Hindlimb muscle (tissue), 1 donor: ENCODE data around the gene LASP1NB.
"Not testable (repeated sequence)": the region's sequence is repeated elsewhere in the genome, so short reads cannot be mapped to it uniquely, and the experiment has no call there.

Experiments used
- DNase-seq: peaks from one replicate; pipeline ENCODE4 v3.0.0-alpha.2; 2013

The LASP1NB gene

DNA sequence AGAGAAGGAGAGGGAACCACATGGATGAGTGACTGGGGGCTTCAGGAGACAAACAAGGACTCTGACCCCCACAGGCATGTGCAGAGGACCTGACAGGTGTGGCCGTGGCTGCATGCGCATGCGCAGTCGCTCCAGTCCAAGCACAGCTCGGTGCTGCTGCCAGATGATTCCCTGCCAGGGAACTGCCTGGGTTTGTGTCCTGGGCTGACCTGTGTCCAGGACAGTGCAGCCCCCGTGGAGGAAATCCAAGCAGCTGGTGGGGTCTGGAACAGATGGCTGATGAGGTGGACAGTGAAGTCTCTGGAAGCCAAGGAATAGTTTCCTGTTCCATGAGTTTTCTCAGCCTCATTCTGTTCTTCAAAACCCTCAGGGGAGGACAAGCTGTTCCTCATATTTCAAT lies 28.2 kb upstream of the LASP1NB start:
- DNase-seq: peak; percentile 74

GRCh38 chr17:38897671-38898290 lies 27.6 kb upstream of the LASP1NB start:
- DNase-seq: no peak

DNA sequence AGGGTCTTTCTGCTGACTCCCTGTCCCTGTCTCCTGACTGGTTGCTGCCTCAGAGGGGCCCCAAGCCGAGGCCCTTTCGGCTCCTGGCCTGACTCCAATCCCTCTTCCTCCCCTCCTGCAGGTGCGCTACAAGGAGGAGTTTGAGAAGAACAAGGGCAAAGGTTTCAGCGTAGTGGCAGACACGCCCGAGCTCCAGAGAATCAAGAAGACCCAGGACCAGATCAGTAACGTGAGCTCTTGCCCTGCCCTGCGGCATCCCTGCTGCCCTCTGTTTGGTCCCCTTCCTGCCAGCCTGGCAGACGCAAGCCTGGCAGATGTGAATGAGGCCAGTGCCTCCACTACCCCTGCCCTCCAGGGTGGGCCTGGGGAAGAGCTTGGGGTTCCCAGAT lies 27.1 kb upstream of the LASP1NB start:
- DNase-seq: no peak

DNA sequence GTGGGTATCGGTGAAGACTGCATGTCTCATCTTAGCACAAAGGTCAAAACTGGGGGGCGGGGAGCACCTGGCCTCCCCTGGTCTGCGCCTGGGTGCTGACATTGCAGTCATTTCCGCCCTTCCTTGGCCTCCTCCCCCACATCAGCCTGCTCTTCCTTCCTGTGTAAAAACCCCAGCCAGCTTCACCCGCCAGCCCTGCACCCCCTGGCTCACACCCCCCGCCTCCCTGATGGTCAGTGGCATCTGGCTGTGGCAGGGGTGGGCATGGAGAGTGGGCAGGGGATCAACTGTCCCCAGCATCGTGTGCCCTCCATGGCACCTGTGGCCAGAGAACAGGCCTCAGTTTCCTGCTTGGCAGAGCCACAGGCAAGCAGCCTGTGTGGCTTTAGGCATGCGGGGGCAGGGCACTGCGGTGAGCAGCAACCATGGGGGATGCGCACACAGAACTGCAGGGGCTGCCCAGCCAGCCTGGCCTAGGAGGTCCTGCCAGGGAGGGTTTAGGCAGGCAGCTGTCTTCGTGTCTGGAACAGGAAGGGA lies 26.5 kb upstream of the LASP1NB start:
- peak; percentile 31 for DNase-seq

DNA sequence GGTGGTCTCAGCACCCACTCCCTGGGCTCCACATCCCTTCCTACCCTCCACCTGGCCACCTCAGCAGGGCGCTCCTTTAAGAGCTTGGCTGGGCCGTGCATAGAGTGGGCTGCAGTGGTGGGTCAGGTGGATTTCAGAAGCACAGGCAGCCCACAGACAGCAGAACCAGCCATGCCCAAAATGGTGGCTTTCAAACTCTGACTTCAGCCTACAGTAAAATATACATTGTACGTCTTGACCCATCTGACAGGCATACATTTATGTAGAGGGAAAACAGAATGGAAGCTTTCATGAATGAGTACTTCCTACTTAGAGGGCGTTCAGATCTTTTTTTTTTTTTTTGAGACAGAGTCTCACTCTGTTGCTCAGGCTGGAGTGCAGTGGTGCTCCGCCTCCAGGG lies 26.0 kb upstream of the LASP1NB start:
- DNase-seq: no peak

GRCh38 chr17:38900978-38901656 lies 24.3 kb upstream of the LASP1NB start:
- DNase-seq: no peak

DNA sequence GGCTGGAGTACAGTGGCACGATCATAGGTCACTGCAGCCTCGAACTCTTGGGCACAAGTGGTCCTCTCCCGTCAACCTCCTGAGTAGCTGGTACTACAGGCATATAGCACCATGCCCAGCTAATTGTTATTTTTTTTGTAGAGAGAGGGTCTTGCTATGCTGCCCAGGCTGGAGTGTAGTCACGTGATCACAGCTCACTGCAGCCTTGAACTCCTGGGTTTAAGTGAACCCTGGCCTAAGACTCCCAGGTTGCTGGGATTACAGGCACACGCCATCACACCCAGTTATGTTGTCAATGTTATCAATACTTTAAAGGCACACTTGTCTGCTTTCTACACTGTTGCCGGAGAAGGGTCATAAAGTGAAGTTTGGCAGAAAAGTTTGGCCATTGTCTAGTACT lies 22.0 kb upstream of the LASP1NB start:
- no peak for DNase-seq

- no peak for DNase-seq
Observed at GRCh38 chr17:38904892-38905291, 20.5 kb upstream of the LASP1NB start.

GRCh38 chr17:38905375-38905774 lies 20.0 kb upstream of the LASP1NB start:
- no peak for DNase-seq

DNA sequence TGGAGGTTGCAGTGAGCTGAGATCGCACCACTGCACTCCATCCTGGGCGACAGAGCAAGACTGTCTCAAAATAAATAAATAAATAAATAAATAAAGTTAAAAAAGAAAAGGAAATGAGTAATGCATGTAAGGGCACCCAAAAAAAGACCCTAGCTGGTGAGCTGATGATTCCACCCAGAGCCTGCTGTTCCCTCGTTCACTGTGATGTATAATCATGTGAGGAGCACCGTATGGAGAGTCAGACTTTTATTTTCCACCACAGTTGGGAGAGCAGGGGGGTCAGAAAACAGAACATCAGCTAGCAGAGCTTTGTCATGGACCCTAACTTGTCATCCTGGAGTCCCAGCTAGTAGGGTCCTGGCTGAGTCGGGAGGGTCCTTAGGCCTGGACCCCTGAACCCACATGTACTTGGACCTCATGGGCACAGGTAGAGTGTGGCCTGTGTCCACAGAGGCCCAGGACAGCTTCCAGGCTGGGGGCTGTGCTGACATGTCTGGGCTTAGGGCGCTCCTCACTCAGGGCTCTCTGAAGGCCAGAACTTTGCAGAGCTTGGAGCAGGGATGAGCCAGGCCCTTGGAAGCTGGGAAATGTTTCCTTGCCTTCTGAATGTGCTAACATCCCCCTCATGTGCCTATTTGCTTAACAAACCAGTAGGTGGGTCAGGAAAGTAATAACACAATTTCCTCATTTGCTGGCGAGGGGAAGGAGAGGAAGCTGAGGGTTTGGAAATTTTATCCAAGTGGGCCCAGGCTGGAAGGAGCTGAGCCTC lies 18.8 kb upstream of the LASP1NB start:
- DNase-seq: no peak

GRCh38 chr17:38907930-38908675 lies 17.3 kb upstream of the LASP1NB start:
- DNase-seq: no peak

DNA sequence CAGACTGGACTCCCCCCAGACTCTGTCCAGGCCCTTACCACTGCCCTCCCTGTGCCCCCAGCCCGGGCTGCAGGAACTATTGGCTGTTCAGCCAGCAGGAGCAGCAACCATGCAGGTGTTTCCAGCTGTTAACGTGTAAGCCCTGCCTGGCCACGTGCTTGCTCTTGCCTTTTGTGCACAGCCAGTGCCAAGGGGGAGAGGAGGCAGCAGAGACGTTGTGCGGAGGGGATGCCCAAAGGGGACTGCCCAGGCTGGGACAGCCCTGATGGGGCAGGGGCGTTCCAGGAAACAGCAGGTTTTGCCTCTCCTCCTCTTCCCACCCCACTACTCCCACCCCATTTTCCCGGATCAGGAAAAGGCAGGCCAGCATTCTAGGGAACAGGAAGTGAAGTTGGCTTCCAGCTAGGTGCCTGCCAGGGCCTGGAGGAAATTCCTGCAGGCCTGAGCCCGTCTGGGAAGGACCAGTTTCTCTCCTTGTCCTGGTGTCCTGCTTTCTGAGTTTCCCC lies 16.7 kb upstream of the LASP1NB start:
- DNase-seq: no peak

- no peak for DNase-seq
Observed at GRCh38 chr17:38910325-38910724, 15.1 kb upstream of the LASP1NB start.

- DNase-seq: no peak
Observed at GRCh38 chr17:38911081-38911730, 14.2 kb upstream of the LASP1NB start.

GRCh38 chr17:38911731-38912081 lies 13.7 kb upstream of the LASP1NB start:
- DNase-seq: not testable (repeated sequence)

DNA sequence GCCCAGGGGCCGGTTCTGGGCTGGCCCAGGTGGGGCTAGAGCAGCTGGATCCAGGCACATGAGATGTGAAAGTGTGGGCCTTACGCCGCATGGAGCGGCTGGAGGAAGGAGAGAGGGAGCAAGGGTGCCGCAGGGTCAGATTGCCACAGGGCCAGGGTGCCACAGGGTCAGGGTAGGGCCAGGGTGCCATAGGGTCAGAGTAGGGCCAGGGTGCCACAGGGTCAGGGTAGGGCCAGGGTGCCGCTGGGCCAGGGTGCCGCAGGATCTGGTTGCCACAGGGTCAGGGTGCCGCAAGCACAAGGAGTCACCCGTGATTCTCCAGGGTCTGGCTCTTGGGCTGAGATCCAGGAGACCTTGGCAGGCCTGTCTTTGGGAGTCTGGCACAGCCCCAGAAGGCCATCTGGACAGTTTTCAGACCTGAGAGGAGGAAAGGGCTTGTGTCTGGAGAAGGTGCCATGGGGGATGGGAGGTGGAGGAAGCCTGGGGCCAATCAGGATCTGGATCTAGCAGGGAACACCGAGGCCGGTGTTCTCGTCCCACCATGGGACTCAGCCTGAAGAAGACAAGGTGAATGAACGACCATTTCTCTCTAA lies 13.1 kb upstream of the LASP1NB start:
- no peak for DNase-seq

- no peak for DNase-seq
Observed at GRCh38 chr17:38914741-38915638, 10.4 kb upstream of the LASP1NB start.

- no peak for DNase-seq
Observed at GRCh38 chr17:38915639-38915995, 9.8 kb upstream of the LASP1NB start.

DNA sequence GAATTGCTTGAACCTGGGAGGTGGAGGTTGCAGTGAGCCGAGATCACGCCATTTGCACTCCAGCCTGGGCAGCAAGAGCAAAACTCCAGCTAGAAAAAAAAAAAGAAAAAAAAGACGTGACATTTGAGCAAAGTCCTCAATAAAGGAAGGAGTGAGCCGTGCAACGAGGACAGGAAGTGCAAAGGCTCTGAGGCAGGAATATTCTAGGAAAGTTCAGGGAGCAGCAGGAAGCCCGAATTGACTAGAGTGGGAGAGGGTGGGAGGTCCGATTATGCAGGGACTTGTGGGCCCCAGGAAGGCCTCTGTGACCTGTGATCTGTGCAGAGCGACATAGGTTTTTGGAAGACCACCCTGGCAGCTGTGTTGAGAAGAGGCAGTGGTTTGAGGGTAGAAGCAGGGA lies 8.6 kb upstream of the LASP1NB start:
- DNase-seq: no peak

DNA sequence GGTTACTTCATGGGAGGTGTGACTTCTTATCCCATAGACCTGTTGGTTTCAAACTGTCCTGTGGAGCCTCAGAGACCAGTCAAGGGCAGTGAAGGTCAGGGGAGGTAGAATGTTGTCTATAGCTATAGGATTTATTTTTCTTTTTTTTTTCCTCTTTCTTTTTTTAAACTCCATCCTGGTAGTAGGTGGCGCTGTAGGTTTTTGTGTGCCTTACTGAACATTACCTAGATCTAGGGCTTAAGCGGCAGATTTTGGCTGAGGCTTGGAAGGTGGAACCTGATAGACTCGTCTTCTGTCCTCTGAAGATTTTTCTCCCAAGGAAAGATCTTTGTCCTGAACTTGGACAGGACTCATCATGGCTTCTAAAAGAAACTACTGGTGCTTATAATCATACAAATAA lies 8.2 kb upstream of the LASP1NB start:
- no peak for DNase-seq
